Rectal smooth muscle tissue (tissue), 1 donor: ENCODE data around the gene GAL3ST3.

Experiments
- H3K27ac ChIP-seq: one replicate; pipeline ENCODE4 v1.7.0; 2013; ENCODE audit warnings: low read depth, low read length, inconsistent platforms
- H3K27me3 ChIP-seq: one replicate; pipeline ENCODE4 v1.7.0; 2013; ENCODE audit warnings: low read length; ENCODE audit not compliant: control insufficient read depth, insufficient read depth
- H3K36me3 ChIP-seq: one replicate; pipeline ENCODE4 v1.7.0; 2013; ENCODE audit warnings: low read length; ENCODE audit not compliant: control insufficient read depth, insufficient read depth
- H3K4me1 ChIP-seq: one replicate; pipeline ENCODE4 v1.7.0; 2013; ENCODE audit warnings: low read length; ENCODE audit not compliant: control insufficient read depth, insufficient read depth
- H3K4me3 ChIP-seq: one replicate; pipeline ENCODE4 v1.7.0; 2013; ENCODE audit warnings: low read length
- H3K9ac ChIP-seq: one replicate; pipeline ENCODE4 v1.7.0; 2013; ENCODE audit warnings: low read length

The GAL3ST3 gene

DNA sequence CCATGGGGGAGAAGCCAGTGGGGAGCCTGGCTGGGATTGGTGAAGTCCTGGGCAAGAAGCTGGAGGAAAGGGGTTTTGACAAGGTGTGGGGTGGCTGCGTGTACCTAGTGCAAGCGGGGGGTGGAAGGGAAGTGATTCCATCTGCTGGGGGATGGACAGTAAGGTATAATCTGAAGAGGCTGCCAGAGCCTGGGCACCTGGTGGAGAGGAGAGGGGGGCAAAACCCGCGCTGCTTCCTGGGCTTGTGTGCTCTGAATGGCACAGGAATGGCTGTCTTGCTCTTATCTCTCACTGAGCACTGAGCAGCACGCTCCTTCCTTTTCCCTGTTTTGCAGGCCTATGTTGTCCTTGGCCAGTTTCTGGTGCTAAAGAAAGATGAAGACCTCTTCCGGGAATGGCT lies 45.7 kb downstream of the GAL3ST3 start:
- Histone ChIP-seq H3K36me3 (peaks cover 32% of the 10 kb centered on the region), H3K4me1 (peaks cover 10% of the 10 kb centered on the region), H3K27ac (no peak overlapping the region), H3K9ac (no peak overlapping the region), H3K4me3 (peak overlapping the region; percentile 97), H3K27me3 (no peaks in the 10 kb centered on the region)

DNA sequence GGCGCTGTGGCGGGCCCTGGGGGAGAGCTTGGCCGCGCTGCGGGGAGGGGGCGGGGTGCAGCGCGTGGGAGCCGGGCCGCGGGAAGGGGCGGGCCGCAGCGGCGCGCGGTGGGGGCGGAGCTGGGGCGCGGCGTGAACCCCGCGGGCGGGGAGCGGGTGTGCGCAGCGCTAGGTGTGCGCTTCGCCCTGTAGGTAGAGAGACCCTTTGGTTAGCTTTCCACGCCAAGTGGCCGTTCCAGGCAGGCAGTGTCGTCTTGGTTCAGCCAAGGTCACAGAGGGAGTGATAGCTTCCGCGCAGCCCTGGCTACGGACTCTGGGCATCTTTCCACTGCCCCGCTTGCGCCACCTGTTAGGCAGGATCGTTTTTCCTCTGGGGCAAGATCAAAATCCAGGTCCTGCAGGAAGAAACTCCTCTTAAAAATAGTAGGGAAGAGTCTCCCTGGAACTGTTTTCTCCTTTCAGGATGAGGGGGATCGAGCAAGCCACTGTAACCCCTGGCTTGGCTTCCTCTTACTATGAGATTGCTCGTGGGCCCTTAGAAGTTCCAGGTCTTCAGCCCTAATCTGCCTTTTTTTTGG lies 46.2 kb downstream of the GAL3ST3 start:
- H3K9ac ChIP-seq = peak overlapping the region; percentile 66
- peak overlapping the region; percentile 86 for H3K27ac ChIP-seq
- H3K4me1 ChIP-seq = peaks cover 10% of the 10 kb centered on the region
- peaks cover 34% of the 10 kb centered on the region for H3K36me3 ChIP-seq
- no peaks in the 10 kb centered on the region for H3K27me3 ChIP-seq
- peak overlapping the region; percentile 97 for H3K4me3 ChIP-seq

DNA sequence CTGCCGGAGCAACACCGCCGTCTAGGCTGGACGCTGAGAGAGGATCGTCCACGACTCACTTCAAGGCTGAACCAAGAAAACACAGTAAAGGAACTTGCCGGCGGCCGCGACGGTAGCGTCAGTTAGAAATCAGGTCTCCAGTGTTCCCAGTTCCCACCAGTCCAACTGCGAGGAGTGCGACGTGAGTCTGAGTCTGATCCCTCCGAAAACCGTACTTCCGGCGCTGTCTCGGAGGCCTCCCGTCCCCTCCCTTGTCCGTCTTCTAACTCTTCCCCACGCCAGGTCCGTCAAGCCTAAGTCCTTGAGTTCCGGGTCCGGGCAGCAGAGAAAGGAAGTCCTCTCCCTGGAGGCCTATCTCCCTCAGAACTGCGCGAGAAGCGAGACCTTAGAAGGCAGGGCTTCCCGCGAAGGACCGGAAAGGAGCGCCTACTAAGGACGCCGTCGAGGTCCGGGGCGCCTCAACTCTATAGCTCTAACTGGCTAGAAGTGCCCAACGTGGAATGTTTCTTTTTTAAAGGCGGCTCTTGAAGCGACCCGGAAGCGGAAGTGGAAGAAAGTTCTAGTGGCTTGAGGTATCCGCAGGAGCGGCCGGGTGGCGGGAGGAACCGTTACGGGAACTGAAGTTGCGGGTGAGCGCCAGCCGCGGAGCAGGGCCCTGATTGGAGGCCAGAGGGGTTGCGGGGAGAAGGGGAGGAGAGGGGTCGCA lies 46.9 kb downstream of the GAL3ST3 start, which contains the start of the genes BANF1 and EIF1AD:
Gene BANF1 (plus strand): TSS at position 562 of the 706 bp plus-strand sequence. CDS start 748 bp downstream, outside the sequence.
Gene EIF1AD (minus strand): TSS at position 216 of the 706 bp plus-strand sequence. CDS start 1,768 bp downstream, outside the sequence.
- no peaks in the 10 kb centered on the region for H3K27me3 ChIP-seq
- H3K9ac ChIP-seq = peak within 1 kb of the TSS; percentile 76
- peak within 1 kb of the TSS; percentile 97 for H3K4me3 ChIP-seq
- H3K27ac ChIP-seq = peak within 1 kb of the TSS; percentile 86
- peaks cover 39% of the 10 kb centered on the region for H3K36me3 ChIP-seq
- H3K4me1 ChIP-seq = peaks cover 10% of the 10 kb centered on the region

DNA sequence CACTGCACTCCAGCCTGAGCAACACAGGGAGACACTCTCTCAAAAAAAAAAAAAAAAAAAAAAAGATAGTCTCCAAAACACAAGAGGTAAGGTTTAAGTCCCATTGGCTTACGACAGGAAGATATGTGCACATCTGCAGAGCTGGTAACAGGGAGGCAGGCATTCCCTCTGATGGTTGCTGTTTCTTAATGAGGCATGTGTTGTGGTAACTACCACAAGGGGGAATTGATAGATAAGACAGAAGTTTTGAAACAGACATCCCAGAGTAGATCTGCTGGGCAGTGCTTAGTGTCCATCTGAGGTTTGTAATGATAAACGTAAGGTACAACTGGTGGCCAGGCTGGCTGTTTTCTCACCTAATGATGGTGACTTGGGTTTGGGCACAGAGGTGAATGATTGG lies 51.7 kb downstream of the GAL3ST3 start:
- Histone ChIP-seq H3K27me3 (no peaks in the 10 kb centered on the region), H3K27ac (no peak overlapping the region), H3K4me3 (no peak overlapping the region), H3K36me3 (peaks cover 27% of the 10 kb centered on the region), H3K4me1 (peaks cover 4% of the 10 kb centered on the region), H3K9ac (no peak overlapping the region)

DNA sequence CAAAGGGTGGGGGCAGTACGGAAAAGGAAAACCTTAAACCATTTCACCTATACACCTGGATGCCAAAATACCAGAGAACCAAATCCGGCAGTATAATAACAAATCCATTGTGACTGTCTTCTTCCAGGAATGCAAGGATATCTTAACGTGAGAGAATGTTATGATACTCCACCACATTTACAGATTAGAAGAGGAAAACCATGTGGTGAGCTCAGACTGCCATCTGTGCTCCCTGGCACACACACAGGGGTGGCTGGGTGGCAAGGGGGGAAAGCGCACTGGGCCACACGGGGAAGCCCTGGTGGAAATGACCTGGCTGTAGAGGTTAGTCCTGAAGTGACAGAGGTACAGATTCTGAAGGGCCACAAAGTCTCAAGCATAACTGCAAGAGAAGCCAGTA lies 56.9 kb downstream of the GAL3ST3 start:
- Histone ChIP-seq H3K9ac (no peak overlapping the region), H3K27ac (no peak overlapping the region), H3K27me3 (no peaks in the 10 kb centered on the region), H3K4me1 (no peaks in the 10 kb centered on the region), H3K4me3 (no peak overlapping the region), H3K36me3 (no peaks in the 10 kb centered on the region)
